HG03039 (cell line): ENCODE data around the gene ZNHIT1.

ENCODE experiments used
- ATAC-seq: cut with Tn5 transposase; IDR thresholded peaks from one replicate; pipeline ENCODE4 v1.9.1; 2021; ENCODE audit warnings: mild to moderate bottlenecking, moderate library complexity; ENCODE audit not compliant: unreplicated experiment

Gene ZNHIT1

GRCh38 chr7:101216860-101217387, 1.0 kb upstream of the ZNHIT1 start:
- peak; percentile 16 for ATAC-seq

DNA sequence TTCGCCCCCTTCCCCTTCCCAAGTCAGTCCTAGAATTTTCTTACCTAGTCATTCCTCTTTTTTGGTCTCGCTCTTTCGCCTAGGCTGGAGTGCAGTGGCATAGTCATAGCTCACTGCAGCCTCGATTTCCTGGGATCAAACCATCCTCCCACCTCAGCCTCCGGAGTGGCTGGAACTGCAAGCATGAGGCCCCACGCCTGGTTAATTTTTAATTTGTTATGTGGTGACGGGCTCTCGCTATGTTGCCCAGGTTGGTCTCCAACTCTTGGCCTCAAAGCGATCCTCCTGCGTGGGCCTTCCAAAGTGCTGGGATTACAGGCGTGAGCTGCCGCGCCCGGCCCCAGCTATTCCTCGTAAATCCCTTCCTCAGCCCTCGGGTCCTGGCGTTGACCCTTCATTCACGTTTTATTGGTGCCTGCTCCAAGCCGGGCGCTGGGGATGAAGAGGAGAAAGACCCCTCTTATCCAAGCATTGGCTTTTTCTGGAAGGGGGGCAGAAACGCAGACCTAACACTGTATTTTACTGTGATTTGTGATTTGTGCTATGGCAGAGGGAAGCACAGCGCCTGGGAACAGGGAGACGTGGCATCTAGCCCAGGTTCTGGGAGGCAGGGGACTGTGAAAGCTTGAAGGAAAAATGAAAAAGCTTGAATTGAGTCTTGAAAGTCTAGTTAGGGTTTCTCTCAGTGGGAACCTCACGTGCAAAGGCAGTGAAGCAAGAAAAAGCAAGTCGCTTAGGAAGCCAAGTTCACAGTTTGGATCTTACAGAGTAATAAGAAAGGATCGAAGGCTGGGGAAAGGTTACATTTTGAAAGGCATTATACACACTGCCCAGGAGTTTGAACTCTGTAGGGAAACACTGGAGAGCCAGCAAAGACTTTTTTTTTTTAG, 516 bp downstream of the ZNHIT1 start:
- ATAC-seq = no peak

DNA sequence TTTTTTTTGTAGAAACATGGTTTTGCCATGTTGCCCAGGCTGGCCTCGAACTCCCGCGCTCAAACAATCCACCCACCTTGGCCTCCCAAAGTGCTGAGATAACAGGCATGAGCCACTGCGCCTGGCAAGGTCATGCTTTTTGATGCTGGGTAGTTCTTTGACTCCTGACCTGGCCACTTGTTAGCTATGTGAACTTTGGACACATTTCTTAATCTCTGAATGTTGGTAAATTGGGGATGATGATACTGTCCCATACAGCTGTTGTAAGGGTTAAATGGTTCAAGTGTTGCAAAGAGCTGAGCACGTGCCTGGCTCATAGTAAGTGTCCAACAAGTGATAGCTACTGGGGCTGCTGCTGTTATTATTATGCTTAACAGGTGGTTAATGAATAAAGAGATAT, 2.3 kb downstream of the ZNHIT1 start:
- ATAC-seq = no peak

GRCh38 chr7:101222275-101222830, 4.4 kb downstream of the ZNHIT1 start:
- ATAC-seq = no peak

DNA sequence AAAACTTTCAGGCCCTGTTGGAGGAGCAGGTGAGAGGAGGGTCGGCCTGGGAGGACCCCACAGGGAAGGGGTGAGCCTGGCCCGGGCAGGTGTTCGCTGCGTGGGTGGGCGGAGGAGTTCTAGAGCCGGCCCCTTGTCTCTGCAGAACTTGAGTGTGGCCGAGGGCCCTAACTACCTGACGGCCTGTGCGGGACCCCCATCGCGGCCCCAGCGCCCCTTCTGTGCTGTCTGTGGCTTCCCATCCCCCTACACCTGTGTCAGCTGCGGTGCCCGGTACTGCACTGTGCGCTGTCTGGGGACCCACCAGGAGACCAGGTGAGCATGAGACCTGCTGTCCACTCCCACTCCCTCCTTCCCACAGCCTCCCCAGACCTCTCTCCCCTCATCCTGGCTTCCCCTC, 5.6 kb downstream of the ZNHIT1 start:
- ATAC-seq = no peak

DNA sequence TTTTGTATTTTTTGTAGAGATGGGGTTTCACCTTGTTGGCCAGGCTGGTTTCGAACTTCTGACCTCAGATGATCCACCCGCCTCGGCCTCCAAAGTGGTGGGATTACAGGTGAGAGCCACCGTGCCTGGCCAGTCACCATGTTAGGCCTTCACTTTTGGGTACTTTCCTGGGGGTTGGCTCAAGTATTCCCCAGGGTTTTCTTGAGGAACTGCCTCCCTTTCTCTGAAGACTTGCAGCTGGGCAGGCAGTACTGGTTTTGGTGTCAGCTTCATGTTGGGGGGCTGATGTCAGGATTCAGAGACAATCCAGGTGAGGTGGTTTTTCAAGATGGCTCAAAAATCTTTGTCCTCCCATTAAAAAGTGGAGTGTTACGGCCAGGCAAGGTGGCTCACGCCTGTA, 7.7 kb downstream of the ZNHIT1 start:
- ATAC-seq = no peak

DNA sequence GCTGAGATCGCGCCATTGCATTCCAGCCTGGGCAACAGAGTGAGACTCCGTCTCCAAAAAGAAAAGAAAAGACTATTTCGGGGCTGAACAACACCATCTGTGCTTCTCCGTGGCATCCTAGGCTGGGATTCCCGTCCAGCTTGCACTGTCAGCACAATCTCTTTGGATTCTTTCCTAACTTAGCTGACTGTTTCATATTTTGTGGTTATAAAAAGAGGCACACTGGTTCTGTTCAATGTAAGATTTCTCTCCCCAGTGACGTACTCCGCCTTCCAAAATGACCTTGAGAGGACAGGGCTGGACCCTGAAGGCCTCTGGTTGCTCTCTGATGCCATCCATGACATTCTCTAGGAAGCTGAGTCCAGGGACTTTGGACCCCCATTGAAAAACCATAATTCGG, 8.8 kb downstream of the ZNHIT1 start:
- ATAC-seq = no peak

- no peak for ATAC-seq
Measured at GRCh38 chr7:101231644-101232043, 13.7 kb downstream of the ZNHIT1 start.

DNA sequence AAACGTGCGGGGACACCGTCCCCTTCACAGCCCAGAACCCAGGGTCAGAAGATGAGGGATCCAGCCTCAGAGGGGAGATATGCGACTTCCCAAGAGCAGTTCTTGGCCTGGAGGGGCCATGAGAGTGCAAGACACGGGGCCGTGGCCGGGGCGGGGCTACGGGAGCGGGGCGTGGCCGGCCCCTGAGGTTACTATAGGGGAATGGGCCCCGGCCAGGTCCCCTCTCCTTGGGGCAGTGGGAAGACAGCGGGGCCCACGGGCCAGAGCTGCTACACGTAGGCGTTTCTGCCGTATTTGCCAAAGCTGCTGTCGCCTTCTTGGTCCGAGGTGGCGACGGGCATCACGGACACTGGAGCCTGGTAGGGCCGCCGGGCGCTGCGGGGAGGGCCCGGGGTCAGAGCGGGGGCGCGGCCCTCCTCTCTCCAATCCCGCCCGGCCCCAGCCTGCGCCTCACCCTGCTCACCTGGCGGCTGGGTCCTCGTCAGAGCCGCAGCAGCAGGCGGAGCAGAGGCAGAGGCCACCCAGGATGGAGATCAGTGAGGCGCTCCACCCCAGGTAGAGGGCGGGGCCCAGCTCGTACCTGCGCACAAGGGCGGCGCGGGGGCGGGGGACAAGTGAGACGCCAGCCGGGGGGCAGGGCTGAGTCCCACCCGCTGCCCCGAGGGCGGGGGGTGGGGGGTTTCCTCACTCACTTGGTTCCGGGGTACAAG, 14.3 kb downstream of the ZNHIT1 start:
- ATAC-seq = no peak

DNA sequence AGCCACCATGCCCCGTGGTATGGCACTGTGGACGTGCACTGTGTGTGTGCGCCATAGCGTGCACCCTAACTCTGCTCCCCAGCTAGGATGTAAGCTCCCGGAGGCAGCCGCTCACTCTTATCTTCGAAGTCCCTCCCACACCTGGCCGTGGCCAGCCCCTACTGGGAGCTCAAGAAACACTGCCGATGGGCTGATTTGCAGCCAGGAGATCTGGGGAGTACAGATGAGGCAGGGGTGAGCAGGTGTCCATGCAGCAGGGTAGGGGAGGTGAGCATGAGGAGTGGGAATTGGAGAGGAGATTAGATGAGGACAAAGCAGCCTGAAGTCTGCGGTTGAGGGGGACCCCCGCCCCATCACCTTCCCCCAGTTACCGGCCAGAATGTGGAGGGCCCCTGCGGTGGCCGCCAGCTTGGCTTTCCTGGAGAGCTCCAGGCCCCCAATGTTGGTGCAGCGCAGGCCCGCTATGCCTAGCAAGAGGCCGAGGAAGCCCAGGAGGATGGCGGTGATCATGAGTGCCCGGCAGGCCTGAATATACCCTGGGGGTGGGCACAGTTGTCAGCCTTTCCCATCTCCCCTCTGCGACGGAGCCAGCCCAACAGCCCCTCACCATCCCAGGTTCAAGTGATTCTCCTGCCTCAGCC, 16.1 kb downstream of the ZNHIT1 start:
- ATAC-seq = no peak

DNA sequence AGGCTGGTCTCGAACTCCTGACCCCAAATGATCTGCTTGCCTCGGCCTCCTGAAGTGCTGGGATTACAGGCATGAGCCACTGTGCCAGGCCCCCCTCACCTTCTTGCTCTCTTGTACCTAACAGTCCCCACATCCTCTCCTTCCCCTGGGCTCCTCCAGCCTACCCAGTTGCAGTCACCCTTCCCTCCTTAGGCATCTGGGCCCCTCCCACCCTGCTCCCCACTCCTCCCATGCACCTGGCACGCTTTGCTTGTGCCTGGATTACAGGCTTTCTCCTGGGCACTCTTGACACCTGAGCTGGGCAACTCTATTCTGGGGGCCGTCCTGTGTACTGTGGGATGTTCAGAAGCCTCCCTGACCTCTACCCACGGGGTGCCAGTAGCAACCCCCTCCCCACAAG, 16.7 kb downstream of the ZNHIT1 start:
- ATAC-seq = no peak

DNA sequence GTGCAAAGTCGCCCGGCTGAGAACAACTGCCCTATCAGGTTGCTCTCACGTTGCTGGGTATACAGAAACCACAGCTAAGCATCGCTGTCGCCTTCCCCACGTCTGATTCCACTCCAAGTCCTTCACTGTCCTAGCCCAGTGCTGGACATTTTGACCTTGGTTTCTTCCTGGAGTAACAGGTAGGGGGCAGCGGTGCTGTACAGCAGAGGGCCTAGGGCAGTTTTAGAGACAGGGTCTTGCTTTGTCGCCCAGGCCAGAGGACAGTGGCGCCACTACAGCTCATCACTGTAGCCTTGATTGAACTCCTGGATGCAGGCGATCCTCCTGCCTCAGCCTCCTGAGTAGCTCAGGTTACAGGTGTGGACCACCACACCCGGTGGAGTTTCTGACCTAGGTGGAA, 17.1 kb downstream of the ZNHIT1 start:
- no peak for ATAC-seq

- no peak for ATAC-seq
Measured at GRCh38 chr7:101235522-101235921, 17.6 kb downstream of the ZNHIT1 start.

DNA sequence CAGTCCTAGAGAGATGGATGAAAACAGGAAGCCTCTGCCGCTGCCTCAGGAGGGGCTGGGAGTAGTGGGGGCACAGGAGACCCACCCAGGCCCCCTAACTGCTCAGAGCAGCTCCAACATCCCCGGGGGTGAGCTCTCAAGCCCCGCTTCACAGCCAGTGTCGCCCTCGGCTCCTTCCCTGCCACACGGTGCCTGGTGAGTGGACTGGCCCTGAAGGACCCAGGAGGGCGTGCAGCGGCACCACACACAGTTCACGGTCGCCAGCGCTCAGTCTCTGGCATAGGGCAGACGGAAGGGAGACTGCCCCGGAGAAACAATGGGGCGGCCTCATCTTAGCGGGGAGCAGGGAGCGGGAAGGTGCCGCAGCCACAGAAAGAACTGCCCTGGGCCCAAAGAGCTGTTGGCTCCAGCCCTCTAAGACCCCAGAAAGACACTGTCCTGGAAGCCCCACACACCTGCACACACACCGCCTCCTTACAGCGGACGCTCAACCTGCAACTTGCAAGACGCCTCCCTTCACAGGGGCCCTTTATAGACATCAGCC, 18.4 kb downstream of the ZNHIT1 start:
- no peak for ATAC-seq

DNA sequence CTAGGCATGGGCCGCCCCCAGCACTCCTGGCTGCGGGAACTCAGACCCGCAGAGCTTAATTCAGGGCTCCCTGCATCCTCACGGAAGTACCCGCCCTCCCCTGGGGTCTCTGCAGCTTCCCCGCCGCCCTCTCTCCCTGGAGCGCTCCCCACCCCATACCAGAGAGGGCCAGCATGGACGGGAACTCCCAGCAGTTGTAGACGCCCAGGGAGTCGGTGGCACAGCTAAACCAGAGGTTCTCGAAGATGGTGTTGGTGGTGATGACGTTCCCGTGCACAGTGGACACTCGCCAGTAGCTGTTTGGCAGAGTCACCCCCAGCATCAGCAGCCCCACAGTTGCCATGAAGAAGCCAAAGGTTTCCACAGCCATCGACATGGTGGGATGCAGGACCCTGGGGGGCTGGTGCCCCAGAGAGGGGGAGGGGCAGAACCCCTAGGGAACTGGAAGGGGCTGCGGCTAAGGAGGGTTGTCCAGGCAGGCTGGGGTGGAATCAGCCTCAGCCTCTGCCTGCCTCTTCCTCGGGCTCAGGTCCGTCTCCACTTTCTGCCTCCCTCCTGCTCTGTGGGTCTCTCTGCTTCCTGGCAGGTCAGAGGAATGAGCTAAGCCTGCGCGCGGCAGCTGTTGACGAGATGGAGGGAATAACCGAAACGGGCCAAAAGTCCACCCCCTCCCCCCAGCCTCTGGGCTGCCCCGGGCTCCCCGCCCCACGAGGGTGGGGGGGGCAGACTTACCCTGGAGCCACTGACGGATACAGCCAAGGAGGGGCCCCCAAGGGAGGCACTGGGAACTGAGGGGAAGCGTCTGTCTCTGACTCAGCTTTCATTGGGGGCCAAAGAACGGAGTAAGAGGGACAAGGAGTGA, 19.5 kb downstream of the ZNHIT1 start, which contains the start of gene CLDN15:
TSS of gene CLDN15 (minus strand) at position 597 of the 862 bp plus-strand sequence. CDS start at position 376, 221 bp downstream.
- no peak for ATAC-seq

GRCh38 chr7:101238226-101239182, 20.5 kb downstream of the ZNHIT1 start:
- no peak for ATAC-seq

GRCh38 chr7:101239191-101239950, 21.4 kb downstream of the ZNHIT1 start:
- ATAC-seq = no peak

- no peak for ATAC-seq
Measured at GRCh38 chr7:101239951-101240220, 21.9 kb downstream of the ZNHIT1 start.
